Astrocyte (in vitro differentiated cells and primary cell): ENCODE results near the gene SLC38A6. TPM values are rescaled to one million over a fixed set of nuclear protein-coding genes. Genes with fewer than 3 reads are reported as not detected.
"Not testable (repeated sequence)": the region's sequence is repeated elsewhere in the genome, so short reads cannot be mapped to it uniquely, and the experiment has no call there.

ENCODE experiments used
- DNase-seq: peaks from one replicate; pipeline ENCODE4 v3.0.0-alpha.2; 2010; ENCODE audit warnings: low read depth
- FAIRE-seq: peaks from 2 replicates; lab custom pipeline; 2011; peaks lifted over from hg19 to GRCh38; lab: Jason Lieb, UNC
- H2AFZ ChIP-seq: 2 replicates; pipeline ENCODE4 v1.6.0; 2012; ENCODE audit warnings: low read depth, low read length, inconsistent platforms
- H3K27ac ChIP-seq: 2 replicates; pipeline ENCODE4 v1.5.1; 2011; ENCODE audit warnings: low read depth, low read length, inconsistent platforms
- H3K27me3 ChIP-seq: 2 replicates; pipeline ENCODE4 v1.6.0; 2011; ENCODE audit warnings: low read length, inconsistent platforms; ENCODE audit not compliant: insufficient read depth
- H3K36me3 ChIP-seq: 2 replicates; pipeline ENCODE4 v1.5.1; 2011; ENCODE audit warnings: low read length, inconsistent platforms; ENCODE audit not compliant: insufficient read depth
- H3K4me1 ChIP-seq: 2 replicates; pipeline ENCODE4 v1.5.1; 2011; ENCODE audit warnings: low read length, inconsistent platforms; ENCODE audit not compliant: insufficient read depth
- H3K4me2 ChIP-seq: 2 replicates; pipeline ENCODE4 v1.6.0; 2012; ENCODE audit warnings: low read length, inconsistent platforms
- H3K4me3 ChIP-seq: 2 replicates; pipeline ENCODE4 v1.5.1; 2011; ENCODE audit warnings: low read depth, mild to moderate bottlenecking, low read length, inconsistent platforms; ENCODE audit not compliant: insufficient read depth
- H3K79me2 ChIP-seq: 2 replicates; pipeline ENCODE4 v1.6.0; 2012; ENCODE audit warnings: mild to moderate bottlenecking, low read length, inconsistent platforms; ENCODE audit not compliant: insufficient read depth
- H3K9ac ChIP-seq: 2 replicates; pipeline ENCODE4 v1.6.0; 2012; ENCODE audit warnings: mild to moderate bottlenecking, low read length, inconsistent platforms
- H3K9me3 ChIP-seq: 2 replicates; pipeline ENCODE4 v1.5.1; 2012; ENCODE audit warnings: low read depth, mild to moderate bottlenecking, low read length, inconsistent platforms; ENCODE audit not compliant: insufficient read depth
- H4K20me1 ChIP-seq: 2 replicates; pipeline ENCODE4 v1.6.0; 2012; ENCODE audit warnings: low read length, inconsistent platforms; ENCODE audit not compliant: insufficient read depth
- H3K27ac Mint-ChIP-seq: one replicate; pipeline ENCODE4 v1.8.0; 2021; ENCODE audit warnings: mild to moderate bottlenecking, mixed read lengths; ENCODE audit not compliant: unreplicated experiment
- H3K27me3 Mint-ChIP-seq: one replicate; pipeline ENCODE4 v1.8.0; 2021; ENCODE audit warnings: low read depth, mixed read lengths; ENCODE audit not compliant: unreplicated experiment
- H3K36me3 Mint-ChIP-seq: one replicate; pipeline ENCODE4 v1.8.0; 2021; ENCODE audit warnings: low read depth, mixed read lengths; ENCODE audit not compliant: unreplicated experiment
- H3K4me1 Mint-ChIP-seq: one replicate; pipeline ENCODE4 v1.8.0; 2021; ENCODE audit warnings: low read depth, mixed read lengths; ENCODE audit not compliant: unreplicated experiment
- H3K4me3 Mint-ChIP-seq: one replicate; pipeline ENCODE4 v1.8.0; 2021; ENCODE audit warnings: mild to moderate bottlenecking, moderate library complexity, mixed read lengths; ENCODE audit not compliant: unreplicated experiment
- H3K9me3 Mint-ChIP-seq: one replicate; pipeline ENCODE4 v1.8.0; 2021; ENCODE audit warnings: mild to moderate bottlenecking, mixed read lengths; ENCODE audit not compliant: unreplicated experiment
- EZH2 ChIP-seq: IDR thresholded peaks from 2 replicates; pipeline ENCODE4 v1.6.1; 2012; ENCODE audit warnings: mild to moderate bottlenecking, low read length, inconsistent platforms; ENCODE audit not compliant: insufficient read depth
- total RNA-seq: library from RNA; stranded (reverse); gene quantifications from 2 replicates; pipeline ENCODE4 v1.2.1, GENCODE V29; 2021
- TF ChIP-seq, protein P1 (sequence below): IDR thresholded peaks from 2 replicates; pipeline ENCODE4 v1.5.1; 2011; ENCODE audit warnings: low read depth, mild to moderate bottlenecking, inconsistent platforms, low read length, moderate library complexity; ENCODE audit not compliant: insufficient read depth

SLC38A6 gene
- total RNA-seq, 1 donor from 2014 or later: 14.9 TPM

GRCh38 chr14:61091657-61092273 lies 110.7 kb downstream of the SLC38A6 start:
- Mint-ChIP-seq H3K27ac (no peak overlapping the region), H3K4me1 (peaks cover 10% of the 10 kb centered on the region), H3K9me3 (peaks cover 2% of the 10 kb centered on the region), H3K4me3 (no peak overlapping the region), H3K36me3 (peaks cover 2% of the 10 kb centered on the region), H3K27me3 (no peaks in the 10 kb centered on the region)
- no peaks in the 10 kb centered on the region for H3K36me3 ChIP-seq
- H2AFZ ChIP-seq: no peak overlapping the region
- no peaks in the 10 kb centered on the region for H3K27me3 ChIP-seq
- no peaks in the 10 kb centered on the region for H3K79me2 ChIP-seq
- TF ChIP-seq, protein P1, sequence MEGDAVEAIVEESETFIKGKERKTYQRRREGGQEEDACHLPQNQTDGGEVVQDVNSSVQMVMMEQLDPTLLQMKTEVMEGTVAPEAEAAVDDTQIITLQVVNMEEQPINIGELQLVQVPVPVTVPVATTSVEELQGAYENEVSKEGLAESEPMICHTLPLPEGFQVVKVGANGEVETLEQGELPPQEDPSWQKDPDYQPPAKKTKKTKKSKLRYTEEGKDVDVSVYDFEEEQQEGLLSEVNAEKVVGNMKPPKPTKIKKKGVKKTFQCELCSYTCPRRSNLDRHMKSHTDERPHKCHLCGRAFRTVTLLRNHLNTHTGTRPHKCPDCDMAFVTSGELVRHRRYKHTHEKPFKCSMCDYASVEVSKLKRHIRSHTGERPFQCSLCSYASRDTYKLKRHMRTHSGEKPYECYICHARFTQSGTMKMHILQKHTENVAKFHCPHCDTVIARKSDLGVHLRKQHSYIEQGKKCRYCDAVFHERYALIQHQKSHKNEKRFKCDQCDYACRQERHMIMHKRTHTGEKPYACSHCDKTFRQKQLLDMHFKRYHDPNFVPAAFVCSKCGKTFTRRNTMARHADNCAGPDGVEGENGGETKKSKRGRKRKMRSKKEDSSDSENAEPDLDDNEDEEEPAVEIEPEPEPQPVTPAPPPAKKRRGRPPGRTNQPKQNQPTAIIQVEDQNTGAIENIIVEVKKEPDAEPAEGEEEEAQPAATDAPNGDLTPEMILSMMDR: no peak
- no peak for TF ChIP-seq EZH2
- H4K20me1 ChIP-seq: no peaks in the 10 kb centered on the region
- H3K9ac ChIP-seq: no peak overlapping the region
- no peak for FAIRE-seq
- DNase-seq: no peak
- H3K9me3 ChIP-seq: no peaks in the 10 kb centered on the region
- no peak overlapping the region for H3K4me3 ChIP-seq
- H3K27ac ChIP-seq: no peak overlapping the region
- no peaks in the 10 kb centered on the region for H3K4me1 ChIP-seq
- no peak overlapping the region for H3K4me2 ChIP-seq

DNA sequence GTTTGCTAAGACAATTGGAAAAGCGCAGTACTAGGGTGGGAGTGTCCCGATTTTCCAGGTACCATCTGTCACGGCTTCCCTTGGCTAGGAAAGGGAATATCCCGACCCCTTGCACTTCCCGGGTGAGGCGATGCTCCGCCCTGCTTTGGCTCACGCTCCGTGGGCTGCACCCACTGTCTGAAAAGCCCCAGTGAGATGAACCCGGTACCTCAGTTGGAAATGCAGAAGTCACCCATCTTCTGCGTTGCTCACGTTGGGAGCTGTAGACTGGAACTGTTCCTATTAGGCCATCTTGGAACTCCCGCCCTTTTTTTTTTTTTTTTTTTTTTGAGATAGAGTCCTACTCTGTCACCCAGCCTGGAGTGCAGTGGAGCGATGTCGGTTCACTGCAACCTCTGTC lies 117.1 kb downstream of the SLC38A6 start:
- H3K9ac ChIP-seq, H2AFZ ChIP-seq, H3K36me3 Mint-ChIP-seq, H3K4me3 ChIP-seq, DNase-seq, H3K9me3 ChIP-seq, H3K27me3 ChIP-seq, H3K27ac ChIP-seq, H3K9me3 Mint-ChIP-seq, H4K20me1 ChIP-seq, H3K27me3 Mint-ChIP-seq, FAIRE-seq, H3K36me3 ChIP-seq, H3K27ac Mint-ChIP-seq, H3K79me2 ChIP-seq, H3K4me3 Mint-ChIP-seq, H3K4me2 ChIP-seq: not testable (repeated sequence)
- H3K4me1 Mint-ChIP-seq: peaks cover 13% of the 10 kb centered on the region
- peaks cover 16% of the 10 kb centered on the region for H3K4me1 ChIP-seq

DNA sequence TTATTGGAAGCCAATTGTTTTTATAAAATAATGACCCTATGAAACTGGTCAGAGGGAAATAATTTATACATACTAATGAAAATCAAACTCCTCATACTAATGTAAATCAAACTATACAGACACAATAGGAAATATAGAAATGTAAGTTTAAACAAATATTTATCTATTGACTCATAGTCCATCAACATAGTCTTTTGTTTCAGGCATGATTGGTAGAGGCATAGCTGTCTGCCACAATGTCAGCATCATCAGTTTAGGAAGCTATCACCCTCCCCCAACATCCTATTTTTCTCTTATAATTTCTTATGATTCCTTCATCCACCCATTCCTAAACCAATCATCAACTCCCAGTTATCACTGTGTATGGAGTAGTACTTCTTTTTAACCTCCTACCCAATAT lies 117.7 kb downstream of the SLC38A6 start:
- Mint-ChIP-seq H3K36me3 (peaks cover 5% of the 10 kb centered on the region), H3K27me3 (no peaks in the 10 kb centered on the region), H3K4me3 (no peak overlapping the region), H3K9me3 (peaks cover 6% of the 10 kb centered on the region), H3K27ac (no peak overlapping the region), H3K4me1 (peaks cover 19% of the 10 kb centered on the region)
- Histone ChIP-seq H3K4me1 (peaks cover 23% of the 10 kb centered on the region), H3K4me3 (no peak overlapping the region), H3K79me2 (no peaks in the 10 kb centered on the region), H3K27me3 (no peaks in the 10 kb centered on the region), H3K4me2 (no peak overlapping the region), H3K9ac (no peak overlapping the region), H3K36me3 (no peaks in the 10 kb centered on the region), H3K27ac (no peak overlapping the region), H4K20me1 (no peaks in the 10 kb centered on the region), H2AFZ (no peak overlapping the region), H3K9me3 (no peaks in the 10 kb centered on the region)
- no peak for DNase-seq
- no peak for FAIRE-seq
- TF ChIP-seq EZH2: no peak
- TF ChIP-seq, protein P1: no peak
